Vagina (tissue), 2 donors: ENCODE data around the gene CEP85. TPM values are rescaled to one million over a fixed set of nuclear protein-coding genes. Genes with fewer than 3 reads are reported as not detected.
A peak's percentile ranks its signal among the peaks of the same experiment; 100 is the strongest.

Experiments
- DNase-seq, 2 donors: peaks; one replicate each; pipeline ENCODE4 v3.0.0-alpha.2; 2017; ENCODE audit errors: extremely low spot score in 2 of 2
- H3K27ac ChIP-seq: fragments of 200-600 bp; sonication (generic); one replicate; pipeline ENCODE4 v1.5.1; 2019
- H3K27me3 ChIP-seq: fragments of 200-600 bp; sonication (generic); one replicate; pipeline ENCODE4 v1.5.1; 2019
- H3K36me3 ChIP-seq, 2 donors: fragments of 200-600 bp; sonication (generic); one replicate each; pipeline ENCODE4 v1.5.1; 2017 to 2019
- H3K4me1 ChIP-seq: fragments of 200-600 bp; sonication (generic); one replicate; pipeline ENCODE4 v1.5.1; 2019
- H3K4me3 ChIP-seq, 2 donors: fragments of 200-600 bp; sonication (generic); 1 replicate in 1 of 2; 2 replicates in 1 of 2; pipeline ENCODE4 v1.5.1; 2016 to 2019
- H3K9me3 ChIP-seq: fragments of 200-600 bp; sonication (generic); one replicate; pipeline ENCODE4 v1.5.1; 2019
- CTCF ChIP-seq, 3 experiments: fragments of 450-650 bp in 2 of 3; fragments of 200-600 bp in 1 of 3; sonication (generic) in 1 of 3; IDR thresholded peaks; one replicate each; pipeline ENCODE4 v1.5.1; 2017 to 2019; ENCODE audit warnings: antibody characterized with exemption in 3 of 3, mild to moderate bottlenecking in 2 of 3, moderate library complexity in 2 of 3
- POLR2A ChIP-seq, 2 donors: fragments of 450-650 bp; IDR thresholded peaks; one replicate each; pipeline ENCODE4 v1.6.1; 2017; ENCODE audit warnings: antibody characterized with exemption in 2 of 2, mild to moderate bottlenecking in 2 of 2, moderate library complexity in 2 of 2
- POLR2AphosphoS5 ChIP-seq, 2 donors: sonication (generic); formaldehyde crosslinking; IDR thresholded peaks; one replicate each; pipeline ENCODE4 v1.9.0; 2017; ENCODE audit warnings: antibody characterized with exemption in 2 of 2, mild to moderate bottlenecking in 2 of 2, low read depth in 1 of 2; ENCODE audit not compliant: insufficient read depth in 1 of 2
- intact Hi-C: fragments of 100-400 bp; cut with DNase I; formaldehyde crosslinking; loops from one replicate; pipeline ENCODE4 v1.15.1; 2023
- total RNA-seq: library from RNA; depleted of rRNA; stranded (reverse); fragments of >200 nt; gene quantifications from one replicate; pipeline ENCODE4 v1.2.3, GENCODE V29; 2016

CEP85 gene
- total RNA-seq, 1 donor from 2014 or later: 9.1 TPM

- H3K27me3 ChIP-seq: no peaks in the 10 kb centered on the region
- peak in 1 of 2 donors; percentile 74 for DNase-seq
- TF ChIP-seq POLR2A (IDR thresholded peaks at IDR 0.05) (no peak), POLR2AphosphoS5 (IDR thresholded peaks at IDR 0.05; ENCODE audit: insufficient read depth in 1 of 2, low read depth in 1 of 2) (no peak), CTCF (IDR thresholded peaks at IDR 0.05) (no peak)
- peaks cover 8% of the 10 kb centered on the region for H3K4me1 ChIP-seq
- no peaks in the 10 kb centered on the region for H3K36me3 ChIP-seq
- H3K4me3 ChIP-seq: no peak overlapping the region
- H3K27ac ChIP-seq: no peak overlapping the region
- no peaks in the 10 kb centered on the region for H3K9me3 ChIP-seq
- intact Hi-C loops: loop anchor here (5.0 kb wide), 1 partner anchor 34 kb away; no protein-coding TSS in a partner anchor
Measured at GRCh38 chr1:26320896-26321295, 86.9 kb downstream of the CEP85 start.

GRCh38 chr1:26321315-26322041 is 87.5 kb downstream of the CEP85 start:
- H3K4me1 ChIP-seq: peaks cover 8% of the 10 kb centered on the region
- H3K27me3 ChIP-seq: no peaks in the 10 kb centered on the region
- no peaks in the 10 kb centered on the region for H3K9me3 ChIP-seq
- no peak for TF ChIP-seq POLR2A (IDR thresholded peaks at IDR 0.05)
- TF ChIP-seq POLR2AphosphoS5 (IDR thresholded peaks at IDR 0.05; ENCODE audit: insufficient read depth in 1 of 2, low read depth in 1 of 2): peak in 1 of 2 donors; percentile 42
- TF ChIP-seq CTCF (IDR thresholded peaks at IDR 0.05): peak; percentile 77 to 90 (median 80)
- intact Hi-C loops: loop anchor here (5.0 kb wide), 1 partner anchor 34 kb away; no protein-coding TSS in a partner anchor
- no peak overlapping the region for H3K27ac ChIP-seq
- no peaks in the 10 kb centered on the region for H3K36me3 ChIP-seq
- DNase-seq: peak in 1 of 2 donors; percentile 90
- H3K4me3 ChIP-seq: no peak overlapping the region

GRCh38 chr1:26322042-26322331 is 88.0 kb downstream of the CEP85 start:
- Histone ChIP-seq H3K36me3 (no peaks in the 10 kb centered on the region), H3K27me3 (no peaks in the 10 kb centered on the region), H3K4me3 (no peak overlapping the region), H3K27ac (no peak overlapping the region), H3K4me1 (peaks cover 8% of the 10 kb centered on the region), H3K9me3 (no peaks in the 10 kb centered on the region)
- DNase-seq: no peak
- intact Hi-C loops: loop anchor here (5.0 kb wide), 1 partner anchor 35 kb away; no protein-coding TSS in a partner anchor
- no peak for TF ChIP-seq POLR2A (IDR thresholded peaks at IDR 0.05)
- TF ChIP-seq CTCF (IDR thresholded peaks at IDR 0.05): no peak
- TF ChIP-seq POLR2AphosphoS5 (IDR thresholded peaks at IDR 0.05; ENCODE audit: insufficient read depth in 1 of 2, low read depth in 1 of 2): no peak

GRCh38 chr1:26323382-26323781 is 89.4 kb downstream of the CEP85 start:
- no peak for DNase-seq
- Histone ChIP-seq H3K4me1 (peaks cover 8% of the 10 kb centered on the region), H3K4me3 (no peak overlapping the region), H3K27me3 (no peaks in the 10 kb centered on the region), H3K36me3 (no peaks in the 10 kb centered on the region), H3K9me3 (no peaks in the 10 kb centered on the region), H3K27ac (no peak overlapping the region)
- no peak for TF ChIP-seq POLR2A (IDR thresholded peaks at IDR 0.05)
- TF ChIP-seq CTCF (IDR thresholded peaks at IDR 0.05): no peak
- TF ChIP-seq POLR2AphosphoS5 (IDR thresholded peaks at IDR 0.05; ENCODE audit: insufficient read depth in 1 of 2, low read depth in 1 of 2): no peak
- intact Hi-C loops: loop anchor here (5.0 kb wide), 1 partner anchor 36 kb away; no protein-coding TSS in a partner anchor

- Histone ChIP-seq H3K36me3 (no peaks in the 10 kb centered on the region), H3K4me1 (peaks cover 8% of the 10 kb centered on the region), H3K27me3 (no peaks in the 10 kb centered on the region), H3K9me3 (no peaks in the 10 kb centered on the region), H3K4me3 (no peak overlapping the region), H3K27ac (no peak overlapping the region)
- TF ChIP-seq POLR2AphosphoS5 (IDR thresholded peaks at IDR 0.05; ENCODE audit: insufficient read depth in 1 of 2, low read depth in 1 of 2) (no peak), POLR2A (IDR thresholded peaks at IDR 0.05) (no peak), CTCF (IDR thresholded peaks at IDR 0.05) (no peak)
- intact Hi-C loops: loop anchor here (5.0 kb wide), 1 partner anchor 37 kb away; no protein-coding TSS in a partner anchor
- DNase-seq: peak in 1 of 2 donors; percentile 56
Measured at GRCh38 chr1:26324550-26324949, 90.5 kb downstream of the CEP85 start.
